A673 (cell line): Measurements from ENCODE around the gene MAN2B2.

Experiments used
- CTCF ChIP-seq: fragments of 300-800, 200-600 bp; sonication (generic); conservative IDR thresholded peaks from 2 replicates; pipeline ENCODE4 v1.5.1; 2017; ENCODE audit warnings: low read depth, mild to moderate bottlenecking, antibody characterized with exemption, low read length, moderate library complexity, mixed read lengths
- EZH2 ChIP-seq: fragments of 200-600 bp; sonication (generic); IDR thresholded peaks from 2 replicates; pipeline ENCODE4 v1.6.1; 2017; ENCODE audit warnings: borderline replicate concordance, low read depth, mild to moderate bottlenecking, mixed read lengths, antibody characterized with exemption, low read length; ENCODE audit not compliant: poor library complexity, severe bottlenecking

- TF ChIP-seq CTCF: peak; percentile 51
- TF ChIP-seq EZH2: no peak
Measured at GRCh38 chr4:6548201-6548881, 26.6 kb upstream of the MAN2B2 start.
